Measurements from ENCODE around the gene DAD1. TPM values are rescaled to one million over a fixed set of nuclear protein-coding genes. Genes with fewer than 3 reads are reported as not detected.
A peak's percentile ranks its signal among the peaks of the same experiment; 100 is the strongest.
"Not testable (repeated sequence)": the region's sequence is repeated elsewhere in the genome, so short reads cannot be mapped to it uniquely, and the experiment has no call there.

The DAD1 gene
- total RNA-seq, result 172 TPM

- peak; percentile 99 for DNase-seq (ENCODE audit: low spot score)
Observed at GRCh38 chr14:22589096-22589839, at the start of gene DAD1. Gene DAD1, minus strand, starts transcription at chr14:22589224. Its CDS starts 67 bp downstream, at chr14:22589157.

- DNase-seq (ENCODE audit: low spot score), result not testable (repeated sequence)
Observed at GRCh38 chr14:22635980-22636379, 47.0 kb upstream of the DAD1 start.

- no peak for DNase-seq (ENCODE audit: low spot score)
Observed at GRCh38 chr14:22634233-22634900, 45.3 kb upstream of the DAD1 start.

GRCh38 chr14:22630486-22630885, 41.5 kb upstream of the DAD1 start:
- DNase-seq (ENCODE audit: low spot score), result no peak

GRCh38 chr14:22630066-22630465, 41.0 kb upstream of the DAD1 start:
- no peak for DNase-seq (ENCODE audit: low spot score)

GRCh38 chr14:22629361-22629760, 40.3 kb upstream of the DAD1 start:
- DNase-seq (ENCODE audit: low spot score), result no peak

- no peak for DNase-seq (ENCODE audit: low spot score)
Observed at GRCh38 chr14:22627506-22628263, 38.7 kb upstream of the DAD1 start.

GRCh38 chr14:22626590-22626989, 37.6 kb upstream of the DAD1 start:
- no peak for DNase-seq (ENCODE audit: low spot score)

GRCh38 chr14:22623047-22623446, 34.0 kb upstream of the DAD1 start:
- DNase-seq (ENCODE audit: low spot score), result no peak

- no peak for DNase-seq (ENCODE audit: low spot score)
Observed at GRCh38 chr14:22622255-22622654, 33.2 kb upstream of the DAD1 start.

- DNase-seq (ENCODE audit: low spot score), result not testable (repeated sequence)
Observed at GRCh38 chr14:22615765-22616164, 26.7 kb upstream of the DAD1 start.

- peak; percentile 52 for DNase-seq (ENCODE audit: low spot score)
Observed at GRCh38 chr14:22614240-22614799, 25.3 kb upstream of the DAD1 start.

GRCh38 chr14:22613736-22614239, 24.8 kb upstream of the DAD1 start:
- DNase-seq (ENCODE audit: low spot score), result no peak

GRCh38 chr14:22613106-22613695, 24.2 kb upstream of the DAD1 start:
- DNase-seq (ENCODE audit: low spot score), result no peak

GRCh38 chr14:22610931-22611330, 21.9 kb upstream of the DAD1 start:
- DNase-seq (ENCODE audit: low spot score), result no peak

- DNase-seq (ENCODE audit: low spot score), result no peak
Observed at GRCh38 chr14:22607291-22607690, 18.3 kb upstream of the DAD1 start.

GRCh38 chr14:22606380-22606779, 17.4 kb upstream of the DAD1 start:
- no peak for DNase-seq (ENCODE audit: low spot score)

GRCh38 chr14:22602862-22603261, 13.8 kb upstream of the DAD1 start:
- DNase-seq (ENCODE audit: low spot score), result no peak

- DNase-seq (ENCODE audit: low spot score), result no peak
Observed at GRCh38 chr14:22601996-22602395, 13.0 kb upstream of the DAD1 start.

- DNase-seq (ENCODE audit: low spot score), result no peak
Observed at GRCh38 chr14:22601456-22601855, 12.4 kb upstream of the DAD1 start.

GRCh38 chr14:22600027-22600426, 11.0 kb upstream of the DAD1 start:
- no peak for DNase-seq (ENCODE audit: low spot score)

- no peak for DNase-seq (ENCODE audit: low spot score)
Observed at GRCh38 chr14:22599349-22599748, 10.3 kb upstream of the DAD1 start.

All from ureter (tissue), 1 donor.